ENCODE results near the gene CCL27.

GRCh38 chr9:34710023-34710422 is 47.6 kb upstream of the CCL27 start, which contains the start of gene CCL21:
- TF ChIP-seq CTCF (IDR thresholded peaks at IDR 0.05) (no peak), REST (IDR thresholded peaks at IDR 0.05; ENCODE audit: insufficient read depth in 1 of 2, low read depth in 2 of 2, low read length in 1 of 2) (no peak), POLR2AphosphoS5 (IDR thresholded peaks at IDR 0.05; ENCODE audit: low read depth, low read length) (no peak), TCF7L2 (IDR thresholded peaks at IDR 0.05; ENCODE audit: low read depth, low read length) (no peak)

Measured in Panc1 (cell line).